ENCODE results near the gene CTSW. TPM values are rescaled to one million over a fixed set of nuclear protein-coding genes. Genes with fewer than 3 reads are reported as not detected.

The CTSW gene
- polyA plus RNA-seq, 1 donor from 2014 or later = not detected

DNA sequence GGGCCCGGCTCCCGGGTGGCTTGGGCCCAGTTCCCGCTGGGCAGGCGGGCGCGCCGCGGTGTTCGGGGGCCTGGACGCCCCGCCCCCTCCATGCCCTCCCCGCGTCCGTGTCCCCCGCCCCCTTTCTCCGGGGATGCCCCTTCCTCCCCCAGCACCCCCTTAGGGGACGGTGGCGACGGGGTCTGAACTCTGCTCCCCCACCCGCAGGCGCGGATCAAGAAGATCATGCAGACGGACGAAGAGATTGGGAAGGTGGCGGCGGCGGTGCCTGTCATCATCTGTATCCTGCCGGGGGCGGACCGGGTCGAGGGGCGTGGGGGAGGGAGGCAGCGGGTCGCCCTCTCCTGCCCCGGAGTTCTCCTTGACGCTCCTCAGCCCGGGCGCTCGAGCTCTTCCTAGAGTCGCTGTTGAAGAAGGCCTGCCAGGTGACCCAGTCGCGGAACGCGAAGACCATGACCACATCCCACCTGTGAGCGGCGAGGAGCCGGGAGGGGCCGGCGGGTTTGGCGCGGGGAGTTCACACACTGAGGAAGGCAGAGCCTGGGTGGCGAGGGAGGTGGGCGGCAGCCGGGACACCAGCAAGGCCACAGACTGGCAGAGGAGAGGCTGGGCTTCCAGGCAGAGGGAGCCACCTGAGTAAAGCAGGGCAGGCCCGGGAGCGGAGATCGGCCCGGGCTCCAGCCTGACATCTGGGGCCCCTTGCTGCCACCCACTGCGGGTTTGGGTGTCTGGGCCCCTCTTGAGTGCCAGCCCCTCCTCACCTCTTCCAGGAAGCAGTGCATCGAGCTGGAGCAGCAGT, 40.1 kb downstream of the CTSW start (continued):
- TF ChIP-seq TAF1 (IDR thresholded peaks at IDR 0.05; ENCODE audit: low read depth) = no peak

DNA sequence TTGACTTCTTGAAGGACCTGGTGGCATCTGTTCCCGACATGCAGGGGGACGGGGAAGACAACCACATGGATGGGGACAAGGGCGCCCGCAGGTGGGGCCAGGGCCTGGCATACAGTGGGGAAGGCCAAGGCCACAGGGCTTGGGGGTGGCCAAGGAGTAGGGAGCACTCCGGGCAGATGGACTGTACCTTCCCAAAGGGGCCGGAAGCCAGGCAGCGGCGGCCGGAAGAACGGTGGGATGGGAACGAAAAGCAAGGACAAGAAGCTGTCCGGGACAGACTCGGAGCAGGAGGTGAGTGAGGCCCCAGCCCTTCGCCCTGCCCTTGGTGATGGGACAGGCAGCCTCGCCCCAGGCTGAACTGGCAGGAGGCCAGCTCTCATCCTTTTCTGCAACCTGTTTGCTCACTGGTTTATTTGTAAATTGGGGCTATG, 40.8 kb downstream of the CTSW start:
- H3K79me2 ChIP-seq (replicated peaks; ENCODE audit: insufficient read depth, low read length) = peaks cover 20% of the 10 kb centered on the region
- peak overlapping the region; percentile 86 for H3K9ac ChIP-seq (ENCODE audit: low read length)
- H4K20me1 ChIP-seq (ENCODE audit: insufficient read depth) = no peaks in the 10 kb centered on the region
- peak overlapping the region; percentile 96 for H3K4me3 ChIP-seq (ENCODE audit: low read length)
- no peak for TF ChIP-seq EP300 (conservative IDR thresholded peaks at IDR 0.05; ENCODE audit: poor library complexity, severe bottlenecking)
- no peak overlapping the region for H2AFZ ChIP-seq (ENCODE audit: low read depth, low read length)
- H3K36me3 ChIP-seq (ENCODE audit: insufficient read depth, low read length) = no peaks in the 10 kb centered on the region
- H3K9me2 ChIP-seq (ENCODE audit: insufficient read depth, low read length) = no peaks in the 10 kb centered on the region
- no peaks in the 10 kb centered on the region for H3K9me3 ChIP-seq (ENCODE audit: low read length)
- H3K27me3 ChIP-seq (ENCODE audit: insufficient read depth, low read depth, low read length) = no peaks in the 10 kb centered on the region
- peak overlapping the region; percentile 92 for H3K4me2 ChIP-seq (ENCODE audit: low read length)
- H3K27ac ChIP-seq (ENCODE audit: low read length) = peak overlapping the region; percentile 71
- H3F3A ChIP-seq (ENCODE audit: insufficient read depth, low read length, poor library complexity, severe bottlenecking) = no peaks in the 10 kb centered on the region

- no peaks in the 10 kb centered on the region for H4K20me1 ChIP-seq (ENCODE audit: insufficient read depth)
- H3F3A ChIP-seq (ENCODE audit: insufficient read depth, low read length, poor library complexity, severe bottlenecking) = no peaks in the 10 kb centered on the region
- TF ChIP-seq EP300 (conservative IDR thresholded peaks at IDR 0.05; ENCODE audit: poor library complexity, severe bottlenecking) = no peak
- peaks cover 20% of the 10 kb centered on the region for H3K79me2 ChIP-seq (replicated peaks; ENCODE audit: insufficient read depth, low read length)
- H3K9me2 ChIP-seq (ENCODE audit: insufficient read depth, low read length) = no peaks in the 10 kb centered on the region
- no peaks in the 10 kb centered on the region for H3K9me3 ChIP-seq (ENCODE audit: low read length)
- peak overlapping the region; percentile 86 for H3K9ac ChIP-seq (ENCODE audit: low read length)
- no peak overlapping the region for H3K27ac ChIP-seq (ENCODE audit: low read length)
- H2AFZ ChIP-seq (ENCODE audit: low read depth, low read length) = no peak overlapping the region
- H3K4me3 ChIP-seq (ENCODE audit: low read length) = peak overlapping the region; percentile 96
- no peaks in the 10 kb centered on the region for H3K36me3 ChIP-seq (ENCODE audit: insufficient read depth, low read length)
- peak overlapping the region; percentile 92 for H3K4me2 ChIP-seq (ENCODE audit: low read length)
- no peaks in the 10 kb centered on the region for H3K27me3 ChIP-seq (ENCODE audit: insufficient read depth, low read depth, low read length)
Measured at GRCh38 chr11:65921033-65921555, 41.5 kb downstream of the CTSW start.

- TF ChIP-seq MXI1 (conservative IDR thresholded peaks at IDR 0.05; ENCODE audit: poor library complexity, severe bottlenecking) (no peak), EP300 (conservative IDR thresholded peaks at IDR 0.05; ENCODE audit: poor library complexity, severe bottlenecking) (no peak), TAF1 (IDR thresholded peaks at IDR 0.05; ENCODE audit: low read depth) (no peak), EZH2 (IDR thresholded peaks at IDR 0.05; ENCODE audit: borderline replicate concordance, insufficient read depth, low read length, poor library complexity, severe bottlenecking) (no peak)
- Histone ChIP-seq H3K9me2 (ENCODE audit: insufficient read depth, low read length) (no peaks in the 10 kb centered on the region), H4K20me1 (ENCODE audit: insufficient read depth) (no peaks in the 10 kb centered on the region), H3K9ac (ENCODE audit: low read length) (no peak overlapping the region), H3K27ac (ENCODE audit: low read length) (no peak overlapping the region), H3K4me3 (ENCODE audit: low read length) (no peak overlapping the region), H3F3A (ENCODE audit: insufficient read depth, low read length, poor library complexity, severe bottlenecking) (no peaks in the 10 kb centered on the region), H2AFZ (ENCODE audit: low read depth, low read length) (no peak overlapping the region), H3K79me2 (replicated peaks; ENCODE audit: insufficient read depth, low read length) (peaks cover 20% of the 10 kb centered on the region), H3K9me3 (ENCODE audit: low read length) (no peaks in the 10 kb centered on the region), H3K36me3 (ENCODE audit: insufficient read depth, low read length) (no peaks in the 10 kb centered on the region), H3K27me3 (ENCODE audit: insufficient read depth, low read depth, low read length) (no peaks in the 10 kb centered on the region), H3K4me2 (ENCODE audit: low read length) (no peak overlapping the region)
Measured at GRCh38 chr11:65921876-65922275, 42.2 kb downstream of the CTSW start.

DNA sequence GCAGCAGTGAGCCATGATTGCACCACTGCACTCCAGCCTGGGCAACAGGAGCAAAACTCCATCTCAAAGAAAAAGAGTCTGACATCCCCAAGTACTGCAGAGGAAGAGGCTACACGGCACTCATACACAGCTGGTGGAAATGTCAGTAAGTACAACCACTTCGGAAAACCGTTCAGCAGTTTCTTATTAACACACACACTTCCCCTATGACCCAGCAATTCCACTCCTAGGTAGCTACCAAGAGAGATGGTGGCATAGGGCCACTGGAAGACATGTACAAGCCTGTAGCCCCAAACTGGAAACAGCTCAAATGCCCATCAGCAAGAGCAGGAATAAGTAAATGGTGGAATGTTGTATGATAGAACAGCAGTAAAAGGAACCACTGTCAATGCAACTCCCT, 42.9 kb downstream of the CTSW start:
- Histone ChIP-seq H4K20me1 (ENCODE audit: insufficient read depth) (no peaks in the 10 kb centered on the region), H3K27ac (ENCODE audit: low read length) (no peak overlapping the region), H3K4me2 (ENCODE audit: low read length) (no peak overlapping the region), H3K36me3 (ENCODE audit: insufficient read depth, low read length) (no peaks in the 10 kb centered on the region), H3K79me2 (replicated peaks; ENCODE audit: insufficient read depth, low read length) (peaks cover 20% of the 10 kb centered on the region), H3K9me2 (ENCODE audit: insufficient read depth, low read length) (no peaks in the 10 kb centered on the region), H2AFZ (ENCODE audit: low read depth, low read length) (no peak overlapping the region), H3K9ac (ENCODE audit: low read length) (no peak overlapping the region), H3F3A (ENCODE audit: insufficient read depth, low read length, poor library complexity, severe bottlenecking) (no peaks in the 10 kb centered on the region), H3K9me3 (ENCODE audit: low read length) (no peaks in the 10 kb centered on the region), H3K27me3 (ENCODE audit: insufficient read depth, low read depth, low read length) (no peaks in the 10 kb centered on the region), H3K4me3 (ENCODE audit: low read length) (no peak overlapping the region)
- no peak for TF ChIP-seq RAD21 (conservative IDR thresholded peaks at IDR 0.05)
- TF ChIP-seq, protein P1, sequence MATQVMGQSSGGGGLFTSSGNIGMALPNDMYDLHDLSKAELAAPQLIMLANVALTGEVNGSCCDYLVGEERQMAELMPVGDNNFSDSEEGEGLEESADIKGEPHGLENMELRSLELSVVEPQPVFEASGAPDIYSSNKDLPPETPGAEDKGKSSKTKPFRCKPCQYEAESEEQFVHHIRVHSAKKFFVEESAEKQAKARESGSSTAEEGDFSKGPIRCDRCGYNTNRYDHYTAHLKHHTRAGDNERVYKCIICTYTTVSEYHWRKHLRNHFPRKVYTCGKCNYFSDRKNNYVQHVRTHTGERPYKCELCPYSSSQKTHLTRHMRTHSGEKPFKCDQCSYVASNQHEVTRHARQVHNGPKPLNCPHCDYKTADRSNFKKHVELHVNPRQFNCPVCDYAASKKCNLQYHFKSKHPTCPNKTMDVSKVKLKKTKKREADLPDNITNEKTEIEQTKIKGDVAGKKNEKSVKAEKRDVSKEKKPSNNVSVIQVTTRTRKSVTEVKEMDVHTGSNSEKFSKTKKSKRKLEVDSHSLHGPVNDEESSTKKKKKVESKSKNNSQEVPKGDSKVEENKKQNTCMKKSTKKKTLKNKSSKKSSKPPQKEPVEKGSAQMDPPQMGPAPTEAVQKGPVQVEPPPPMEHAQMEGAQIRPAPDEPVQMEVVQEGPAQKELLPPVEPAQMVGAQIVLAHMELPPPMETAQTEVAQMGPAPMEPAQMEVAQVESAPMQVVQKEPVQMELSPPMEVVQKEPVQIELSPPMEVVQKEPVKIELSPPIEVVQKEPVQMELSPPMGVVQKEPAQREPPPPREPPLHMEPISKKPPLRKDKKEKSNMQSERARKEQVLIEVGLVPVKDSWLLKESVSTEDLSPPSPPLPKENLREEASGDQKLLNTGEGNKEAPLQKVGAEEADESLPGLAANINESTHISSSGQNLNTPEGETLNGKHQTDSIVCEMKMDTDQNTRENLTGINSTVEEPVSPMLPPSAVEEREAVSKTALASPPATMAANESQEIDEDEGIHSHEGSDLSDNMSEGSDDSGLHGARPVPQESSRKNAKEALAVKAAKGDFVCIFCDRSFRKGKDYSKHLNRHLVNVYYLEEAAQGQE (IDR thresholded peaks at IDR 0.05; ENCODE audit: borderline replicate concordance) = no peak
- no peak for TF ChIP-seq POLR2AphosphoS5 (IDR thresholded peaks at IDR 0.05)
- no peak for TF ChIP-seq TAF1 (IDR thresholded peaks at IDR 0.05; ENCODE audit: low read depth)
- no peak for TF ChIP-seq SMC3 (conservative IDR thresholded peaks at IDR 0.05; ENCODE audit: poor library complexity)

All from neural cell (in vitro differentiated cells).